ENCODE measurements around the gene EDNRB. TPM values are rescaled to one million over a fixed set of nuclear protein-coding genes. Genes with fewer than 3 reads are reported as not detected.

EDNRB gene
- total and polyA plus RNA-seq, 4 donors, result 11.3 to 20.4 (median 14.1) TPM

DNA sequence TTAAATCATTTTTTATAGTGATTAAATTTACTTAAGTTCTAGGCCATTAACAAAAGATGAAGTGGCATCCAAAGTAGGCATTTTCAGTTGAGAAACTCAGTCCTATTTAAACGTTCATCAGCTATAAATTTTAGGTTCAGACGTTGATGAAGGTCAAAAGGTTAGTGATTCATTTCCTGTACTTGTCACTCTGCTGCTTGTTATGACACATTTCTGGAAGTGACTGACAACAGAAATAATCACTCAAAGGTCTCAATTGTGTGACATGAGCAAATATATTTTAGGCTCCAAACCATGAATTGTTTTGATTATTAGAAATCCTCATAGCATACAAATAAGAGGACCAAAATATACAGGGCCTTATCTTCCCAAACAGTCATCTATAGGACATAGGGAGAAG lies 10.3 kb upstream of the EDNRB start:
- H3K4me3 ChIP-seq (ENCODE audit: low read depth in 1 of 3, low read length in 3 of 3), result no peak overlapping the region
- H3K4me1 ChIP-seq (ENCODE audit: control insufficient read depth in 4 of 4, insufficient read depth in 4 of 4, low read length in 3 of 4), result no peaks in the 10 kb centered on the region
- no peaks in the 10 kb centered on the region for H3K36me3 ChIP-seq (ENCODE audit: control insufficient read depth in 4 of 4, insufficient read depth in 3 of 4, low read depth in 1 of 4, low read length in 3 of 4)
- no peak overlapping the region for H3K27ac ChIP-seq (ENCODE audit: low read depth in 1 of 2, low read length in 2 of 2)
- peaks cover 0 to 1% (median 0%) of the 10 kb centered on the region in 4 donors for H3K27me3 ChIP-seq (ENCODE audit: control insufficient read depth in 4 of 4, insufficient read depth in 4 of 4, low read length in 3 of 4)
- H3K9ac ChIP-seq (ENCODE audit: low read depth in 1 of 2, low read length in 2 of 2), result no peak overlapping the region
- H3K9me3 ChIP-seq (ENCODE audit: control insufficient read depth in 4 of 4, low read length in 3 of 4), result no peaks in the 10 kb centered on the region
- 8% methylated on average over 2 of the region's 2 CpGs for WGBS
- no peak for DNase-seq (ENCODE audit: low spot score)
- TF ChIP-seq, protein P1, sequence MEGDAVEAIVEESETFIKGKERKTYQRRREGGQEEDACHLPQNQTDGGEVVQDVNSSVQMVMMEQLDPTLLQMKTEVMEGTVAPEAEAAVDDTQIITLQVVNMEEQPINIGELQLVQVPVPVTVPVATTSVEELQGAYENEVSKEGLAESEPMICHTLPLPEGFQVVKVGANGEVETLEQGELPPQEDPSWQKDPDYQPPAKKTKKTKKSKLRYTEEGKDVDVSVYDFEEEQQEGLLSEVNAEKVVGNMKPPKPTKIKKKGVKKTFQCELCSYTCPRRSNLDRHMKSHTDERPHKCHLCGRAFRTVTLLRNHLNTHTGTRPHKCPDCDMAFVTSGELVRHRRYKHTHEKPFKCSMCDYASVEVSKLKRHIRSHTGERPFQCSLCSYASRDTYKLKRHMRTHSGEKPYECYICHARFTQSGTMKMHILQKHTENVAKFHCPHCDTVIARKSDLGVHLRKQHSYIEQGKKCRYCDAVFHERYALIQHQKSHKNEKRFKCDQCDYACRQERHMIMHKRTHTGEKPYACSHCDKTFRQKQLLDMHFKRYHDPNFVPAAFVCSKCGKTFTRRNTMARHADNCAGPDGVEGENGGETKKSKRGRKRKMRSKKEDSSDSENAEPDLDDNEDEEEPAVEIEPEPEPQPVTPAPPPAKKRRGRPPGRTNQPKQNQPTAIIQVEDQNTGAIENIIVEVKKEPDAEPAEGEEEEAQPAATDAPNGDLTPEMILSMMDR (IDR thresholded peaks at IDR 0.05; ENCODE audit: low read depth, low read length, missing input control), result no peak
- TF ChIP-seq HNF4G (IDR thresholded peaks at IDR 0.05), result no peak
- TF ChIP-seq FOXA2 (IDR thresholded peaks at IDR 0.05), result no peak
- TF ChIP-seq GABPA (IDR thresholded peaks at IDR 0.05 in 1 of 2, conservative IDR thresholded peaks at IDR 0.05 in 1 of 2), result no peak
- peak; percentile 20 for TF ChIP-seq NR2F2 (IDR thresholded peaks at IDR 0.05)

DNA sequence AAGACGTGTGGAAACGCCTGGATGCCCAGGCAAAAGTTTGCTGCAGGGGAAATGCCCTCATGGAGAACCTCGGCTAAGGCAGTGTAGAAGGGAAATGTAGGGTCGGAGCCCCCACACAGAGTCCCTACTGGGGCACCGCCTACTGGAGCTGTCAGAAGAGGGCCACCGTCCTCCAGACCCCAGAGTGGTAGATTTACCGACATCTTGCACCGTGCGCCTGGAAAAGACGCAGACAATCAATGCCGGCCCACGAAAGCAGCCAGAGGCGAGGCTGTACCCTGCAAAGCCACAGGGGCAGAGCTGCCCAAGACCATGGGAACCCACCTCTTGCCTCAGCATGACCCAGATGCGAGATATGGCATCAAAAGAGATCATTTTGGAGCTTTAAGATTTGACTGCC lies 7.0 kb upstream of the EDNRB start:
- Histone ChIP-seq H3K9me3 (ENCODE audit: control insufficient read depth in 4 of 4, low read length in 3 of 4) (no peaks in the 10 kb centered on the region), H3K4me1 (ENCODE audit: control insufficient read depth in 4 of 4, insufficient read depth in 4 of 4, low read length in 3 of 4) (no peaks in the 10 kb centered on the region), H3K36me3 (ENCODE audit: control insufficient read depth in 4 of 4, insufficient read depth in 3 of 4, low read depth in 1 of 4, low read length in 3 of 4) (no peaks in the 10 kb centered on the region), H3K27ac (ENCODE audit: low read depth in 1 of 2, low read length in 2 of 2) (no peak overlapping the region), H3K9ac (ENCODE audit: low read depth in 1 of 2, low read length in 2 of 2) (no peak overlapping the region), H3K27me3 (ENCODE audit: control insufficient read depth in 4 of 4, insufficient read depth in 4 of 4, low read length in 3 of 4) (no peaks in the 10 kb centered on the region), H3K4me3 (ENCODE audit: low read depth in 1 of 3, low read length in 3 of 3) (no peak overlapping the region)
- TF ChIP-seq, protein P1 (IDR thresholded peaks at IDR 0.05; ENCODE audit: low read depth, low read length, missing input control), result no peak
- no peak for TF ChIP-seq REST (IDR thresholded peaks at IDR 0.05)
- TF ChIP-seq, protein P2, sequence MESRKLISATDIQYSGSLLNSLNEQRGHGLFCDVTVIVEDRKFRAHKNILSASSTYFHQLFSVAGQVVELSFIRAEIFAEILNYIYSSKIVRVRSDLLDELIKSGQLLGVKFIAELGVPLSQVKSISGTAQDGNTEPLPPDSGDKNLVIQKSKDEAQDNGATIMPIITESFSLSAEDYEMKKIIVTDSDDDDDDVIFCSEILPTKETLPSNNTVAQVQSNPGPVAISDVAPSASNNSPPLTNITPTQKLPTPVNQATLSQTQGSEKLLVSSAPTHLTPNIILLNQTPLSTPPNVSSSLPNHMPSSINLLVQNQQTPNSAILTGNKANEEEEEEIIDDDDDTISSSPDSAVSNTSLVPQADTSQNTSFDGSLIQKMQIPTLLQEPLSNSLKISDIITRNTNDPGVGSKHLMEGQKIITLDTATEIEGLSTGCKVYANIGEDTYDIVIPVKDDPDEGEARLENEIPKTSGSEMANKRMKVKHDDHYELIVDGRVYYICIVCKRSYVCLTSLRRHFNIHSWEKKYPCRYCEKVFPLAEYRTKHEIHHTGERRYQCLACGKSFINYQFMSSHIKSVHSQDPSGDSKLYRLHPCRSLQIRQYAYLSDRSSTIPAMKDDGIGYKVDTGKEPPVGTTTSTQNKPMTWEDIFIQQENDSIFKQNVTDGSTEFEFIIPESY (IDR thresholded peaks at IDR 0.05), result no peak
- no peak for TF ChIP-seq FOXA1 (IDR thresholded peaks at IDR 0.05)
- no peak for TF ChIP-seq HNF4G (IDR thresholded peaks at IDR 0.05)
- TF ChIP-seq ATF3 (IDR thresholded peaks at IDR 0.05), result no peak
- TF ChIP-seq HNF4A (conservative IDR thresholded peaks at IDR 0.05), result no peak
- no peak for TF ChIP-seq RXRA (IDR thresholded peaks at IDR 0.05)
- no peak for TF ChIP-seq GABPA (IDR thresholded peaks at IDR 0.05 in 1 of 2, conservative IDR thresholded peaks at IDR 0.05 in 1 of 2)
- no peak for TF ChIP-seq EGR1 (IDR thresholded peaks at IDR 0.05; ENCODE audit: low read depth in 2 of 2)
- no peak for TF ChIP-seq JUND (IDR thresholded peaks at IDR 0.05)
- TF ChIP-seq FOXA2 (IDR thresholded peaks at IDR 0.05), result no peak
- no peak for TF ChIP-seq YY1 (IDR thresholded peaks at IDR 0.05)
- TF ChIP-seq RAD21 (IDR thresholded peaks at IDR 0.05), result no peak
- no peak for TF ChIP-seq SP1 (IDR thresholded peaks at IDR 0.05)
- no peak for TF ChIP-seq TAF1 (conservative IDR thresholded peaks at IDR 0.05)
- TF ChIP-seq NR2F2 (IDR thresholded peaks at IDR 0.05), result no peak
- WGBS, result 85% methylated on average over 14 of the region's 14 CpGs
- DNase-seq (ENCODE audit: low spot score), result no peak

All from liver (tissue), 9 donors.